MCF 10A (cell line): ENCODE results near the gene SMIM27. TPM values are rescaled to one million over a fixed set of nuclear protein-coding genes. Genes with fewer than 3 reads are reported as not detected.

Source experiments
- BruUV-seq: library from RNA; stranded (reverse); fragments of 400-500 nt; replicated peaks from 2 replicates; lab custom pipeline; 2021; lab: Mats Ljungman, UMichigan
- CTCF ChIA-PET: fragments of 300-600 bp; sonication (Branson Sonifier 250); formaldehyde crosslinking; extraction: SDS; loops from one replicate; lab custom pipeline; 2021; ENCODE audit warnings: antibody characterized with exemption, inconsistent platforms; lab: Yijun Ruan, JAX
- POLR2A ChIA-PET: fragments of 300-600, 350-650 bp; sonication (Branson Sonifier 250); formaldehyde crosslinking; extraction: SDS; loops from one replicate; lab custom pipeline; 2020; ENCODE audit warnings: antibody characterized with exemption, inconsistent platforms; lab: Yijun Ruan, JAX
- DNase-seq: peaks from one replicate; pipeline ENCODE4 v3.0.0-alpha.2; 2018; ENCODE audit not compliant: unreplicated experiment
- H3K27ac Mint-ChIP-seq: one replicate; pipeline ENCODE4 v1.8.0; 2022; ENCODE audit warnings: mild to moderate bottlenecking, low read depth, mixed read lengths; ENCODE audit not compliant: unreplicated experiment
- H3K27me3 Mint-ChIP-seq: one replicate; pipeline ENCODE4 v1.8.0; 2022; ENCODE audit warnings: mixed read lengths; ENCODE audit not compliant: insufficient read depth, unreplicated experiment
- H3K36me3 Mint-ChIP-seq: one replicate; pipeline ENCODE4 v1.8.0; 2022; ENCODE audit warnings: mild to moderate bottlenecking, moderate library complexity, mixed read lengths; ENCODE audit not compliant: insufficient read depth, unreplicated experiment
- H3K4me1 Mint-ChIP-seq: one replicate; pipeline ENCODE4 v1.8.0; 2022; ENCODE audit warnings: mixed read lengths; ENCODE audit not compliant: insufficient read depth, unreplicated experiment
- H3K4me3 Mint-ChIP-seq: one replicate; pipeline ENCODE4 v1.8.0; 2022; ENCODE audit warnings: mild to moderate bottlenecking, moderate library complexity, mixed read lengths; ENCODE audit not compliant: unreplicated experiment
- H3K9me3 Mint-ChIP-seq: one replicate; pipeline ENCODE4 v1.8.0; 2022; ENCODE audit warnings: mixed read lengths; ENCODE audit not compliant: unreplicated experiment
- intact Hi-C: fragments of 100-400 bp; cut with micrococcal nuclease; formaldehyde crosslinking; loops from 2 replicates; pipeline ENCODE4 v1.14.1; 2022
- total RNA-seq: library from RNA; stranded (reverse); gene quantifications from 2 replicates; pipeline ENCODE4 v1.2.3, GENCODE V29; 2022
- TF ChIP-seq, protein P1 (sequence below): fragments of 200-600 bp; IDR thresholded peaks from one replicate; pipeline ENCODE4 v1.8.0; 2022; ENCODE audit warnings: antibody characterized with exemption, mild to moderate bottlenecking; ENCODE audit not compliant: unreplicated experiment

The SMIM27 gene
- total RNA-seq, 1 experiment from 2014 or later, result 7.8 TPM

DNA sequence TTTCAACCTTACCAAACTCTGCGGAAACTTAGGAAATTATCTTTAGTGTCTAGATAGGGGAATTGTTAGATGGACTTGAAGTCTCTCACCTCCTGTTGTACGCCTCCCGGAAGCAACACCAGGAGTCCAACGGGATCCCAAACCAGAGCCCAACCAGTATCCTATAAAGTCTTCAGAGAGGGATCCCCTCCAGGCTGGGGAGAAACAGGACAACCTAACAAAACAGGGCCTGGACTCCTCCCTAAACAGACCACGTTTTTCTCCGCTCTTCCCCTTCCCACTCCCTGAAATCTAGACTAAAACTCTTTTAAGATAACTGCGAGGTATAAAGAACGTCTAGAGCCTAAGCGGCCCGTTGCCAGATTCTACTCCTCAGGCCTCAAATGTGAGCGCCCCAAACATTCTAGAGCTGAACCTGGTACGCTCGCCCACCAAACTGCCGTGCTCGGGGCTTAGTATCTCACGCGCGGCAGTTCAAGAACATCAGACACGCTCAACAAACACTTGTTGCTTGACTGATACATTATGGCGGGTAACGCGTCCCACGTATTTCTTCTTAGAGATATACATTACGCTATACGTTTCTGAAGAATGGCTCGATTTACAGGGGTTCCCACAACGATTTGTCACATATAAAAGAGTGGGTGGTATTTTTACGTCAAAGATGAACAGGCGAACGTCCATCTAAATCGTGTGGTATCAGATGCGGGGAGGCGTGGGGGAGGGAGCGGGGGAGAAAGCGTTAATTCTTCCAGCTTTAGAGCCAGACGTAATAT, 663 bp upstream of the SMIM27 start:
- Mint-ChIP-seq H3K9me3 (no peaks in the 10 kb centered on the region), H3K27me3 (no peaks in the 10 kb centered on the region), H3K27ac (peak overlapping the region; percentile 94), H3K36me3 (peaks cover 35% of the 10 kb centered on the region), H3K4me1 (peaks cover 13% of the 10 kb centered on the region), H3K4me3 (peak overlapping the region; percentile 98)
- intact Hi-C loops, result loop anchor here (1.0 kb wide), 1 partner anchor 21 kb away; no protein-coding TSS in a partner anchor
- TF ChIP-seq, protein P1, sequence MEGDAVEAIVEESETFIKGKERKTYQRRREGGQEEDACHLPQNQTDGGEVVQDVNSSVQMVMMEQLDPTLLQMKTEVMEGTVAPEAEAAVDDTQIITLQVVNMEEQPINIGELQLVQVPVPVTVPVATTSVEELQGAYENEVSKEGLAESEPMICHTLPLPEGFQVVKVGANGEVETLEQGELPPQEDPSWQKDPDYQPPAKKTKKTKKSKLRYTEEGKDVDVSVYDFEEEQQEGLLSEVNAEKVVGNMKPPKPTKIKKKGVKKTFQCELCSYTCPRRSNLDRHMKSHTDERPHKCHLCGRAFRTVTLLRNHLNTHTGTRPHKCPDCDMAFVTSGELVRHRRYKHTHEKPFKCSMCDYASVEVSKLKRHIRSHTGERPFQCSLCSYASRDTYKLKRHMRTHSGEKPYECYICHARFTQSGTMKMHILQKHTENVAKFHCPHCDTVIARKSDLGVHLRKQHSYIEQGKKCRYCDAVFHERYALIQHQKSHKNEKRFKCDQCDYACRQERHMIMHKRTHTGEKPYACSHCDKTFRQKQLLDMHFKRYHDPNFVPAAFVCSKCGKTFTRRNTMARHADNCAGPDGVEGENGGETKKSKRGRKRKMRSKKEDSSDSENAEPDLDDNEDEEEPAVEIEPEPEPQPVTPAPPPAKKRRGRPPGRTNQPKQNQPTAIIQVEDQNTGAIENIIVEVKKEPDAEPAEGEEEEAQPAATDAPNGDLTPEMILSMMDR, result no peak
- peak; percentile 61 for DNase-seq
- ChIA-PET POLR2A (interaction anchor here (0.6 to 6.8 kb wide), 22 partner anchors 7 to 608 kb away, joined by 3 to 74 read pairs (median 5); partner anchors contain the start of genes ACO1, DNAJA1, NDUFB6 and RIGI), CTCF (interaction anchor here (0.8 to 4.4 kb wide), 6 partner anchors 13 to 172 kb away, joined by 3 to 23 read pairs (median 10); partner anchors contain the start of gene RIGI)
- no TSS peak for BruUV-seq

- Mint-ChIP-seq H3K27ac (no peak overlapping the region), H3K27me3 (no peaks in the 10 kb centered on the region), H3K36me3 (peaks cover 13% of the 10 kb centered on the region), H3K4me1 (peaks cover 10% of the 10 kb centered on the region), H3K4me3 (no peak overlapping the region), H3K9me3 (no peaks in the 10 kb centered on the region)
- POLR2A ChIA-PET, result interaction anchor here (0.5 to 2.9 kb wide), 6 partner anchors 19 to 472 kb away, joined by 4 to 15 read pairs (median 4); partner anchors contain the start of genes ACO1, NDUFB6 and RIGI
- intact Hi-C loops, result no loop called here
- TF ChIP-seq, protein P1, result no peak
- DNase-seq, result peak; percentile 9
- CTCF ChIA-PET, result interaction anchor here (0.6 to 1.7 kb wide), 2 partner anchors 15 to 176 kb away, joined by 3 to 9 read pairs; no protein-coding TSS in a partner anchor
- no TSS peak for BruUV-seq
Observed at GRCh38 chr9:32554107-32554506, 2.0 kb downstream of the SMIM27 start.

- TF ChIP-seq, protein P1, result no peak
- H3K4me1 Mint-ChIP-seq, result peaks cover 14% of the 10 kb centered on the region
- intact Hi-C loops, result no loop called here
- H3K36me3 Mint-ChIP-seq, result peaks cover 8% of the 10 kb centered on the region
- no peak overlapping the region for H3K4me3 Mint-ChIP-seq
- BruUV-seq, result no TSS peak
- ChIA-PET CTCF (interaction anchor here (0.6 to 1.7 kb wide), 4 partner anchors 15 to 1176 kb away, joined by 3 to 9 read pairs (median 4); no protein-coding TSS in a partner anchor), POLR2A (interaction anchor here (0.5 to 2.9 kb wide), 6 partner anchors 18 to 472 kb away, joined by 4 to 15 read pairs (median 4); partner anchors contain the start of genes ACO1, NDUFB6 and RIGI)
- no peak overlapping the region for H3K27ac Mint-ChIP-seq
- DNase-seq, result no peak
- no peaks in the 10 kb centered on the region for H3K9me3 Mint-ChIP-seq
- H3K27me3 Mint-ChIP-seq, result no peaks in the 10 kb centered on the region
Observed at GRCh38 chr9:32554591-32554990, 2.5 kb downstream of the SMIM27 start.

DNA sequence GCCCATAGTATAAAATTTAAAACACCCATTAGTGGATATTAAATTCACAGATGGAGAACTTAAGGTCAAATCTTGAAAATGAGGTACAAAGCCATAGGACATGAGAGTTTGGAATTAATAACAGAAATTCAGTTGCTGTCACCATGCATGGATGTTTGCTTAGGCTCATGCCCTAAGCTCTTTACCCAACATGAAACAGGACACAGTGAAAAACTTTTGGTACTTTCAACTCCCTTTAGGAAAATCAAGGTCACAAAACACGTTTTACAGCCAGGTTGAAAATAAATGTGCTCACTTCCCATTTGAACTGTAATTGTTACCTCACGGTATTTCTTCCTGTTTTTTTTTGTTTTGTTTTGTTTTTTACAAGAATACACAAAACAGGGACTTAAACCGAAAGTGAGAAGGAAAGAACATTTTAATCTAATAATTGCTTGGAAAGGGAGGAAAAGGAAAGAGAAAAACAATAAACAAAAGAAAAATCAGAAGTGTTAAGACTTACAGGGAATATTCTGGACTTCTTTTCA, 6.3 kb downstream of the SMIM27 start:
- CTCF ChIA-PET, result interaction anchor here (0.9 to 1.1 kb wide), 2 partner anchors 15 to 25 kb away, joined by 3 to 6 read pairs; partner anchors contain the start of gene NDUFB6
- TF ChIP-seq, protein P1, result no peak

More for the DNA sequence above, 6.3 kb downstream of the SMIM27 start:
- no peaks in the 10 kb centered on the region for H3K36me3 Mint-ChIP-seq
- intact Hi-C loops, result no loop called here
- H3K4me3 Mint-ChIP-seq, result no peak overlapping the region
- H3K4me1 Mint-ChIP-seq, result peaks cover 8% of the 10 kb centered on the region
- no TSS peak for BruUV-seq
- no peaks in the 10 kb centered on the region for H3K27me3 Mint-ChIP-seq
- H3K27ac Mint-ChIP-seq, result no peak overlapping the region
- H3K9me3 Mint-ChIP-seq, result no peaks in the 10 kb centered on the region
- POLR2A ChIA-PET, result interaction anchor here (0.6 kb wide), 2 partner anchors 174 to 835 kb away, joined by 3 to 4 read pairs; partner anchors contain the start of gene ACO1
- no peak for DNase-seq
